ENCODE results near the gene ARL6IP5. TPM values are rescaled to one million over a fixed set of nuclear protein-coding genes. Genes with fewer than 3 reads are reported as not detected.

Gene ARL6IP5
- total and polyA plus RNA-seq, 8 donors, result 29.5 to 78.9 (median 41.7) TPM

DNA sequence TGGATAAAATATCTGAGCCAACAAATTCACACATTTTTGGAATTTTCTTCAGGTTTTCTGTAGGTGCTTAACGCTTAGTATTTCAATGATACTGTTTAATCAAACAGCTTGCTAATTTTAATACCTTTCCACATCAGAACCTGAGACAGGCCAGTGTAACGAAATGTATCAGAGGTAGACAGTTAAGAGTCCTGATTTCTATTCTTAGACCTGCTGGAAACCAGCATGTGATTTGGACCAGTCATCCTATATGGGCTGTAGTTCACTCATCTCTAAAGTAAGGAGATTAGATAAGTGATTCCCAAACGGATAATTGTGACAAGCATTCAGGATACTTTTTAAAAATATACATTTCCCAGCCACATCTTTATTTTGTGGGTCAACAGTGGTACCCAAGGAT is 18.4 kb downstream of the ARL6IP5 start:
- DNase-seq (no peak), ATAC-seq (no peak), FAIRE-seq (no peak)
- Histone ChIP-seq H3K27me3 (no peaks in the 10 kb centered on the region), H3K27ac (no peak overlapping the region), H3K9me3 (no peaks in the 10 kb centered on the region), H3K4me1 (no peaks in the 10 kb centered on the region), H3K4me3 (no peak overlapping the region), H3K36me3 (peaks cover 0 to 42% (median 0%) of the 10 kb centered on the region in 3 donors)
- TF ChIP-seq, protein P1, sequence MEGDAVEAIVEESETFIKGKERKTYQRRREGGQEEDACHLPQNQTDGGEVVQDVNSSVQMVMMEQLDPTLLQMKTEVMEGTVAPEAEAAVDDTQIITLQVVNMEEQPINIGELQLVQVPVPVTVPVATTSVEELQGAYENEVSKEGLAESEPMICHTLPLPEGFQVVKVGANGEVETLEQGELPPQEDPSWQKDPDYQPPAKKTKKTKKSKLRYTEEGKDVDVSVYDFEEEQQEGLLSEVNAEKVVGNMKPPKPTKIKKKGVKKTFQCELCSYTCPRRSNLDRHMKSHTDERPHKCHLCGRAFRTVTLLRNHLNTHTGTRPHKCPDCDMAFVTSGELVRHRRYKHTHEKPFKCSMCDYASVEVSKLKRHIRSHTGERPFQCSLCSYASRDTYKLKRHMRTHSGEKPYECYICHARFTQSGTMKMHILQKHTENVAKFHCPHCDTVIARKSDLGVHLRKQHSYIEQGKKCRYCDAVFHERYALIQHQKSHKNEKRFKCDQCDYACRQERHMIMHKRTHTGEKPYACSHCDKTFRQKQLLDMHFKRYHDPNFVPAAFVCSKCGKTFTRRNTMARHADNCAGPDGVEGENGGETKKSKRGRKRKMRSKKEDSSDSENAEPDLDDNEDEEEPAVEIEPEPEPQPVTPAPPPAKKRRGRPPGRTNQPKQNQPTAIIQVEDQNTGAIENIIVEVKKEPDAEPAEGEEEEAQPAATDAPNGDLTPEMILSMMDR (IDR thresholded peaks at IDR 0.05), result no peak
- 80 to 90% methylated on average over 3 of the region's 3 CpGs for WGBS, 2 donors
- intact Hi-C loops (cut with DNase I), result no loop called here

DNA sequence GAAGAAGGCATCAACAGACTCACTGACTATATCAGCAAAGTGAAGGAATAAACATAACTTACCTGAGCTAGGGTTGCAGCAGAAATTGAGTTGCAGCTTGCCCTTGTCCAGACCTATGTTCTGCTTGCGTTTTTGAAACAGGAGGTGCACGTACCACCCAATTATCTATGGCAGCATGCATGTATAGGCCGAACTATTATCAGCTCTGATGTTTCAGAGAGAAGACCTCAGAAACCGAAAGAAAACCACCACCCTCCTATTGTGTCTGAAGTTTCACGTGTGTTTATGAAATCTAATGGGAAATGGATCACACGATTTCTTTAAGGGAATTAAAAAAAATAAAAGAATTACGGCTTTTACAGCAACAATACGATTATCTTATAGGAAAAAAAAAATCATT is 19.8 kb downstream of the ARL6IP5 start:
- Histone ChIP-seq H3K27ac (no peak overlapping the region), H3K4me3 (no peak overlapping the region), H3K9me3 (no peaks in the 10 kb centered on the region), H3K27me3 (no peaks in the 10 kb centered on the region), H3K36me3 (peaks cover 0 to 42% (median 0%) of the 10 kb centered on the region in 3 donors), H3K4me1 (no peaks in the 10 kb centered on the region)
- intact Hi-C loops (cut with DNase I), result no loop called here
- ATAC-seq (no peak), FAIRE-seq (no peak), DNase-seq (no peak)
- TF ChIP-seq, protein P1 (IDR thresholded peaks at IDR 0.05), result no peak
- 85 to 88% methylated on average over 8 of the region's 8 CpGs for WGBS, 2 donors

GRCh38 chr3:69105320-69105719 is 20.6 kb downstream of the ARL6IP5 start:
- Histone ChIP-seq H3K27ac (no peak overlapping the region), H3K27me3 (no peaks in the 10 kb centered on the region), H3K9me3 (no peaks in the 10 kb centered on the region), H3K4me3 (no peak overlapping the region), H3K4me1 (no peaks in the 10 kb centered on the region), H3K36me3 (peaks cover 0 to 42% (median 0%) of the 10 kb centered on the region in 3 donors)
- TF ChIP-seq, protein P1 (IDR thresholded peaks at IDR 0.05), result no peak
- peak; percentile 26 for FAIRE-seq
- DNase-seq, result no peak
- 57 to 67% methylated on average over 3 of the region's 3 CpGs for WGBS, 2 donors
- no peak for ATAC-seq
- intact Hi-C loops (cut with DNase I), result no loop called here

- intact Hi-C loops (cut with DNase I), result no loop called here
- H3K27ac ChIP-seq, result no peak overlapping the region
- H3K9me3 ChIP-seq, result no peaks in the 10 kb centered on the region
- no peak overlapping the region for H3K4me3 ChIP-seq
- ATAC-seq, result no peak
- no peaks in the 10 kb centered on the region for H3K4me1 ChIP-seq
- peaks cover 0 to 32% (median 0%) of the 10 kb centered on the region in 3 donors for H3K36me3 ChIP-seq
- TF ChIP-seq, protein P1 (IDR thresholded peaks at IDR 0.05), result no peak
- no peak for FAIRE-seq
- no peak for DNase-seq
- H3K27me3 ChIP-seq, result no peaks in the 10 kb centered on the region
- 75 to 78% methylated on average over 5 of the region's 5 CpGs for WGBS, 2 donors
Measured at GRCh38 chr3:69107841-69108240, 23.1 kb downstream of the ARL6IP5 start.

- Histone ChIP-seq H3K36me3 (peaks cover 0 to 22% (median 0%) of the 10 kb centered on the region in 3 donors), H3K4me1 (no peaks in the 10 kb centered on the region), H3K27ac (no peak overlapping the region), H3K9me3 (no peaks in the 10 kb centered on the region), H3K4me3 (no peak overlapping the region), H3K27me3 (no peaks in the 10 kb centered on the region)
- FAIRE-seq, result no peak
- intact Hi-C loops (cut with DNase I), result no loop called here
- 72 to 81% methylated on average over 5 of the region's 5 CpGs for WGBS, 2 donors
- no peak for ATAC-seq
- TF ChIP-seq, protein P1 (IDR thresholded peaks at IDR 0.05), result no peak
- DNase-seq, result no peak
Measured at GRCh38 chr3:69108811-69109210, 24.1 kb downstream of the ARL6IP5 start.
